ENCODE results near the gene AKAP8L.

DNA sequence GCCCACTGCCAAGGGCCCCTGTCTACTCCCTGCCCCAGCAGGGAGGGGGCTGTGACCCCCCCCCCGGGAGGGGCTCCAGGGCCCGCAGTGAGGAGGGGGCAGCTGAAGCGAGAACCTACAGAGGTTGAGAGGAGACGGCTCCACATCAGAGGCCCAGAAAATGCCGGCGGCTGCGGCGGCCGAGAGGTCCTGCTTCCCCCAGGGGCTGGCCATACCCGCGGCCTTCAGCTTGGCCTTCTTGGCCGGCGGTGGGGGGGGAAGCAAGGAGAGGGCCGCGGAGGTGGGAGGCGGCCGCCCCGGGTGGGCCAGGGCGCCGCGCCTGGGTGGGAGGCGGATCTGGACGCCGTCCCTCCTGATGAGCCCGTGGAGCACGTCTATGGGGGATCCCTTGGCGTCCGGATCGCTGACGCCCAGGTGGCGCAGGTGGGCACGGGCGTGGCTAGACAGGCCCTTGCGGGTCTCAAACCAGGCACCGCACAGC lies 9.2 kb upstream of the AKAP8L start:
- TF ChIP-seq MAX (IDR thresholded peaks at IDR 0.05; ENCODE audit: low read depth, low read length) = no peak
- TF ChIP-seq POLR2A (IDR thresholded peaks at IDR 0.05; ENCODE audit: extremely low read depth, insufficient read length) = no peak
- TF ChIP-seq, protein P1, sequence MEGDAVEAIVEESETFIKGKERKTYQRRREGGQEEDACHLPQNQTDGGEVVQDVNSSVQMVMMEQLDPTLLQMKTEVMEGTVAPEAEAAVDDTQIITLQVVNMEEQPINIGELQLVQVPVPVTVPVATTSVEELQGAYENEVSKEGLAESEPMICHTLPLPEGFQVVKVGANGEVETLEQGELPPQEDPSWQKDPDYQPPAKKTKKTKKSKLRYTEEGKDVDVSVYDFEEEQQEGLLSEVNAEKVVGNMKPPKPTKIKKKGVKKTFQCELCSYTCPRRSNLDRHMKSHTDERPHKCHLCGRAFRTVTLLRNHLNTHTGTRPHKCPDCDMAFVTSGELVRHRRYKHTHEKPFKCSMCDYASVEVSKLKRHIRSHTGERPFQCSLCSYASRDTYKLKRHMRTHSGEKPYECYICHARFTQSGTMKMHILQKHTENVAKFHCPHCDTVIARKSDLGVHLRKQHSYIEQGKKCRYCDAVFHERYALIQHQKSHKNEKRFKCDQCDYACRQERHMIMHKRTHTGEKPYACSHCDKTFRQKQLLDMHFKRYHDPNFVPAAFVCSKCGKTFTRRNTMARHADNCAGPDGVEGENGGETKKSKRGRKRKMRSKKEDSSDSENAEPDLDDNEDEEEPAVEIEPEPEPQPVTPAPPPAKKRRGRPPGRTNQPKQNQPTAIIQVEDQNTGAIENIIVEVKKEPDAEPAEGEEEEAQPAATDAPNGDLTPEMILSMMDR (IDR thresholded peaks at IDR 0.05; ENCODE audit: low read depth, low read length) = no peak

All from NB4 (cell line).